Stimulated activated CD4-positive, alpha-beta T cell treated with anti-CD3 and anti-CD28 coated beads, TNF-alpha, amount 100 ng/mL, for 24 hours (primary cell): ENCODE results near the gene HOXA6.

ENCODE experiments used
- DNase-seq, 3 experiments: peaks; one replicate each; pipeline ENCODE4 v3.0.0-alpha.2; 2020; ENCODE audit warnings: low read depth in 3 of 3

The HOXA6 gene

GRCh38 chr7:27184337-27185012 is 36.9 kb upstream of the HOXA6 start:
- DNase-seq: no peak

- no peak for DNase-seq
Observed at GRCh38 chr7:27183682-27184336, 36.2 kb upstream of the HOXA6 start.

- DNase-seq: no peak
Observed at GRCh38 chr7:27182861-27183681, 35.5 kb upstream of the HOXA6 start.

- no peak for DNase-seq
Observed at GRCh38 chr7:27182285-27182841, 34.8 kb upstream of the HOXA6 start.

GRCh38 chr7:27181795-27182275 is 34.3 kb upstream of the HOXA6 start:
- DNase-seq: no peak

GRCh38 chr7:27180431-27181420 is 33.2 kb upstream of the HOXA6 start:
- no peak for DNase-seq

GRCh38 chr7:27179503-27180430 is 32.2 kb upstream of the HOXA6 start:
- peak in 1 of 3 experiments; percentile 56 for DNase-seq

GRCh38 chr7:27179030-27179429 is 31.5 kb upstream of the HOXA6 start:
- DNase-seq: no peak

- no peak for DNase-seq
Observed at GRCh38 chr7:27178366-27178765, 30.8 kb upstream of the HOXA6 start.

- DNase-seq: no peak
Observed at GRCh38 chr7:27177795-27178320, 30.3 kb upstream of the HOXA6 start.

GRCh38 chr7:27176962-27177794 is 29.6 kb upstream of the HOXA6 start:
- DNase-seq: no peak

GRCh38 chr7:27176524-27176845 is 28.9 kb upstream of the HOXA6 start:
- no peak for DNase-seq

GRCh38 chr7:27175626-27176523 is 28.3 kb upstream of the HOXA6 start:
- DNase-seq: no peak

- DNase-seq: no peak
Observed at GRCh38 chr7:27174874-27175625, 27.5 kb upstream of the HOXA6 start.

- no peak for DNase-seq
Observed at GRCh38 chr7:27173956-27174873, 26.6 kb upstream of the HOXA6 start, which contains the start of gene HOXA10. HOXA10 (minus strand) TSS chr7:27174320; CDS start chr7:27174306, 14 bp downstream.

GRCh38 chr7:27173511-27173955 is 26.0 kb upstream of the HOXA6 start:
- no peak for DNase-seq
